ENCODE data around the gene FYCO1.
A peak's percentile ranks its signal among the peaks of the same experiment; 100 is the strongest.

Gene FYCO1

DNA sequence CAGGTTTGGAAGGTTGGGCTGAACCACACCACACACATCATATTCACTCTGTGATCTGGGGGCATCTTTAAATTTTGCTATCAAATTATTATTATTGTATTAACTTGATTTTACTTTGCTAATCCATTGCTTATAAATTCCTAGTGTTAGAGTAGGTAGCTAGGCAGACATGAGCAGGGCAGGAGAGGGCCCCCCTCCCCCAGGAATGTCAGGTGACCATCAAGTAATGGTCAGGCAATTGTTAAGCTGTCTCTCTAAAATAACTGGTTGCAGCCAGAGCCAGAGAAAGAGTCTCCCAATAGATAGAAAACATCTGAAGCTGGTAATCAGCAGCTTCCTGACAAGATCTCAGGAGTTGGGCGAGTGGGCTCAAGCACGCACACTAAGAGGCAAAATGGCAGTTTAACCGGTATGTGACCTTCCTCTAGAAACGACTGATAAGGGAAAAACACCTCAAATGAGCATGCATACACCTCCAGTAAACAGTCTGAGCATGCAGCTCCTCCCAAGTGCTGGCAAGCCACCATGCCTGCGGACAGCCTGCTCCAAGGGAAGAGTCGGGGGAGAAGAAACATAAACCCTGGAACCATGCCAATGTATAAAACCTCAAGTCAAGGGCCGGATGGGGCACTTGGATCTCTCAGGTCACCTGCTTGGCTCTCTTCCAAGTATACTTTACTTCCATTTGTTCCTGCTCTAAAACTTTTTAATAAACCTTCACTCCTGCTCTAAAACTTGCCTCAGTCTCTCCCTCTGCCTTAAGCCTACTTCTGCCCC is 55.4 kb downstream of the FYCO1 start:
- no peak for DNase-seq

DNA sequence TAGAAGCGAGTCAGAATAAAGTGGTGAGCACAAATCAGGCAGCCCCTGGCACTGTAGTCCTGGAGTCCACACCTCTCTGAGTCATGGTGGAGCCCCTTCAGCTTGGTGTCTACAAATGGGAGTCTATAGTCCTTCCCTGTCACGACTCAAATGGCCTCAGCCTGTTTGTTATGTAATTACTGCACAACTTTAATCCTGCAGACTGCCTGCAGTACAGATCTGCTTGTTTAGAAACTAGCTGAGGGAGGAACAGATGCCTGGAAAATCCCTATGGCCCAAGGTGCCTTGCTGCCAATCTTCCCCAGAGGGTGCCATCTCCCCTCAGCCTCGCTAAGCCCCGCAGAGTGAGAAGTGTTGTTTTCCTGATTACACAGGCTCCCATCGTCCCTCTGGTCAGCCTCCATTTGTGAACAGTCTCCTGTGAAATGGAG is 56.3 kb downstream of the FYCO1 start:
- DNase-seq = no peak

DNA sequence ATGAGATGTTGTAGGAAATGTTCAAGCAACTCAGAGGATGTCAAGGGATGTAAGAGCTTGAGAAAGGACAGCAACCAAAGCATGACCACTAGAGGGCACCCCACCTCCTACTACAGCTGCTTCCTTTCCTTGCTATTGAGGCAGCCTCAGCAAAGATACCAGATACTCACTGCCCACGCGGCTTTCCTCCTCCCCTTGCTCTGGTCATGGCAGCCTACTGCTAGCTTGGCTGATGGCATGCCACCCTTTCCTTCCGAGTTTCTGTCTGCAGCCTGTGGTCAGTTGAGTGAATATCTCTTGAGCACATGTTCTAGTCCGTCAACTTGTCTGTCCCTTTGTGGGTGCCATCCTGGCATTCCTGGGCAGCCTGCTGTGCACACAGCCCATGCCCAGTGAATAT is 56.8 kb downstream of the FYCO1 start:
- DNase-seq = peak; percentile 92

DNA sequence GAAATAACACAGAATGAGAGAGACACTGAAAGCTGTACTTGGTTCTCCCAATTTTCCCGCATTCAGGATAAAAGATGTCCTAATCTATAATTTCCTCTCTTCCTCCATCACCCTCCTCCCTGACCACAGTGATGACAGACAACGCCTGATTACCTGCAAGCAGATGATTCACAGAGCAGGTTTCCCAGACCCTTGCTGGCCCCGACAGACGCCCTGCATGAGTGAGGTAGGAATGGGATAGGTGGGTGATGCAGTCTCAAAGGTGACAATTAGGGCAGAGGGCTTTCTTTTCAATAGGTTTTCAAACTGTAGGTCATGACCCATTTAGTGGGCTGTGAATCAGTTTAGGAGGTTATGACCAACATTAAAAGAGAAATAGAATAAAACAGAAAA is 57.6 kb downstream of the FYCO1 start:
- DNase-seq = no peak

DNA sequence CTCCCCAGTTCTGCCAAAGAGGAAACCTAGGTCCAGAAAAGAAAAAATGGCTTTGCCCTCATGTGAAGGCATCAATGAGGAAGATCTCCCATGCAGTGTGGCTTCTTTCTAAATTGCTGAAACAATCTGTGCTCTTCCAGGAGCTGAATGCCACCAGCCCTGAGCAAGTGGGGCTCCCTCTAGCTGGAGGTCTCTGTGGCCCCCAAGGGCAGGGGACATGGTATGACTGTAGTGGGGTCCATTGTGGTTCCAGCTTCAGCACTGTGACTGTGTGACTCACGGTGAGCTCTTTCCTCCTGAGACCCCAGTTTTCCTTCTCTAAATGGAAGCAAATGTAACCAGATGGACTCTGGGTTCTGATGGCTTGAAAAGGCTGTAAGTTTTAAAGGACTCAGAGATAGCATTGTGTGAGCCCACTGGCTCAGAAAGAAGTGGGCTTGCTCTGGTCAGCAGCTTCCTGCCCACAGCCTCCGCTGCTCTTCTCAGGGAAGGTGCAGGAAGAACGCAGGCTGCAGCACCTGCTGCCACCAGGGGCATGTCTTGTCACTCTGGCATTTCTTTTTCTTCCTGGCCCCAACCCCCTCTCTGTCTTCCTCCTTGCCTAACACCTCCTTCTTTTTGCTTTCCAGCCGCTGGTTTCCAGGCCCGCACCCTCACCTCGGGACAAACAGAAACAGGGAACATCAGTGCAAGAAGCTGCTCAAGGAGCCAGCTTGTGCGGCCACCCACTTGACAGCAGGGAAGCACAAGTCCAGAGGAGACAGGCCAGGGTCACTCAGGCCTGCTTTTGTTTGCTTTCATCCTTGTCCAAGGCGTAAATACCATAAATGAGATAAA is 58.2 kb downstream of the FYCO1 start:
- DNase-seq = no peak

DNA sequence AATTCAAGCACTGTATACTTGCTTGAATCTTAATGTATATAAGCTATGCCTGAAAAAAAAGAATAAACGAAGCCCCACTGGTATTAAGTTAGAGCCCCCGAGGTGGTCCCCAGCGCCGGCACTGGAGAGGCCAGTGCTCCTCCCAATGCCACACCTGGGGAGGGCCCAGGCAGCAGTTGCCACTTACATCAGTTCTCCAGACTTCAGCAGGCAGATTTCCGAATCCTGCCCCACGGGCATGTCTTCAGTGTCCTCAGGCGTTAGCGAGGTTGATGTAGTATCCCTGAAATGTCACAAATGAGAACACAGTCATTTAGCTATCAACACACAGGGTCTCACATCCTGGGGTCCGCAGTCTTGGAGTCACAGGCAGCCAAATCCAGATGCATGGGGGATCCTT is 59.4 kb downstream of the FYCO1 start:
- no peak for DNase-seq

DNA sequence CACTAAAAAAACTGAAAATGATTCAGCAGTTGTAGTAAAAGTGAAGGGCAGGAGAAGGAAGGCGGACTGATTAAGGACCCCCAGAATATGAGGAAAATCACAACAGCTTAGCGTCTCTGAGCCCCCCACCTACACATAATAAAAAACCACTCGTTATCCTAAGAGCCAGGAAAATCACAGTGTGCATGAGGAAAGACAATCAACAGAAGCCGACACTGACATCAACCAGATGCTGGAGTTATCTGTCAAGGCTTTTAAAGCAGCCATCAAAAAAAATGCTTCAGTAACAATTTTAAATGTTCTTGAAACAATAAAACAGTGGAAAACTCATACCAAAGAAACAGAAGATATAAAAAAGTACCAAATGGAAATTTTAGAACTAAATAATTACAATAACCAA is 62.0 kb downstream of the FYCO1 start:
- no peak for DNase-seq

DNA sequence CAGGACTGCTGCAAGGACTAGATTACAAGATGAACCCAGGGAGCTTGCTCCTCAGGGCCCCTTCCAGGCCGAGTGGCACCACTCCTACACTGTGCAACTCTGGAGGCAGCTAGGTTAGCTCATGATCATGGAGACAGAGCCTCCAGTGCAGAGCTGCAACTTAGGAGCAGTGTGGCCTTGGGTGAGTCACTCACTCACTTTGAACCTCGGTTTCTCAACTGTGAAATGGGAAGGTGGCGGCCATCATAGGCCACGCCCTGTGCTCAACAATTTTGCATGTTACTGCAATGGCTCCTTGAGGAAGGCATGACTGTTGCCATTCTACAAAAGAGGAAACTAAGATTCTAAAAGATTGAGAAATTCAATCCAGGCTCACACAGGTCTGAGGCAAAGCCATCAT is 63.5 kb downstream of the FYCO1 start:
- DNase-seq = no peak

DNA sequence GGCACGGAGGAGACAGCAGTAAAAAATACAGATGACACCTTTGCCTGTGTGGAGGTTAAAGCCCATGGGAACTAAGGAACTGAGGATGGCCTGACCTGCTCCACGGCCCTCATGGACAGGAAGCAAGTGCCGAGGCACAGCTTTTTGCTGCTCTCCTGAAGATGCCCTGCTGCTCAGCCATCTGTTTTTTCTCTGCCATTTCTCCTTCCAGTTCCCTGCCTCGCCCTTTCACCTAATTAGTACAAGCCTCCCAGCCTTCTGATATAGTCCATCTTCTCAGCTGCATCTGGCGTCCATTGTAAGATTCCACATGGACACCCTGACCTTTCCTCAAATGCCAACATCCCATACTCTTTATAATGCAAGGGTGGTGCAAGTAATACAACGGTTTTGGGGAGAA is 64.1 kb downstream of the FYCO1 start:
- no peak for DNase-seq

DNA sequence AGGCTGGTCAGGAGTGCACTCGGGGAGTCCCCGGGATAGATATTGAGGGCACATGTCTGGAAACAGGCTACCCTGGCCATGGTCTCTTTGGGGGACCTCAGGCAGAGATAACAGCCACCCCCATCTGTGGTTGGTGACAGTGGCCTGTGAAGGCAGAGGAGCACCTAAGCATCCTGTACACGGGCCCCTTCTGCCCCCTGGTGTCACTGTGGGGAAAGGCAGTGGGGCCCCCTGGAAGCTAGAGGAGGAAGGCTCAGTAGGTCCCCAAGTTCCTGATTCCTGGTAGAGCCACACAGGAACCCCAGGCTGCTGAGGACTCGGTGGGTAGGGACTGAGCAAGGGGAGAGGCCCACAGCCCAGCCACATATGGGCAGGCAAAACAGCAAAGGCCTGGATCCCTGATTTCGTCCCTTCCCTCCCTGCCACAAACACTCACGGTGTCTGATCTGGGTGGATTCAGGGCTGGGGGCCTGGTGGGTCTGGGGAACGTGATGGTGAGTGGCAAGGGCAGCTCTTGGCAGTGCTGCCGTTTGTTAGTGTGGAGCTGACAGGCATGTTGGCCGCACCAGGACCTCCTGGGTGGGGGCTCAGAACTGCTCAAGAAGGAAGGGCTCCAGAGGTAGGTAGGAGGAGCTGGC is 66.5 kb downstream of the FYCO1 start:
- peak; percentile 82 for DNase-seq

DNA sequence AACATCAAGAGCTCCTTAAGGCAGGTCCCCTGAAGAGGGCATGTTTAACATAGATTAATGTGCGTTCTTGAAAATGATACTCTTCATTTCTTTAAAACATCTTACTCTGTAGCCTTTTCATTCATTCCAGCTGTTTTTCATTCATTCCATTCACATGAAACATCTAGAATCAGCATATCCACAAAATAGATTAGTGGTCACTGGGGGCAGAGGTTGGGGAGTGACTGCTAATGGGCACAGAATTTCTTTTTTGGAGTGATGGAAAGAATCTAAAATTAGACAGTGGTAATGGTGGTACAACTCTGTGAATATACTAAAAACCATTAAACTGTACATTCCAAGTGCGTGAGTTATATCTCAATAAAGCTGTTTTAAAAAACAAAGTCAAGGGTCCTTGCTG is 67.7 kb downstream of the FYCO1 start:
- no peak for DNase-seq

DNA sequence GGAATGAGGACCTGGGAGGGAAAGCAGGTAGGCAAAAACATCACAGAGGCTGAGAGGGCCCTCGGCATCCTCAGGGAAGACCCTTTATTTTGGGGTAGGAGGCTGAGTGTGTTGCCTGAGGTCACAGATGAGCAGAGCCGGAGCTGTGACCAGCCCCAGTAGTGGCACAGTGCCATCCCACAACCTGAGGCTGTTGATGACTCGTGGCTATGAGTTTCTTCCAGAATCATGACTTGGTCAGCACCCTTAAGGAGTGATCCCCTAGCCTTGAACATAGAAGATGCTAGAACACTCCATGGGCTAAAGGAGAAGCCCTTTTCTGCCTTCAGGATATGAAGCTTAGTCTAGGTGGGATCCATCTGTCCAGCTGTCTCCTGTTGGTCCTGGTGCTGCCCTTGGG is 71.9 kb downstream of the FYCO1 start:
- no peak for DNase-seq

DNA sequence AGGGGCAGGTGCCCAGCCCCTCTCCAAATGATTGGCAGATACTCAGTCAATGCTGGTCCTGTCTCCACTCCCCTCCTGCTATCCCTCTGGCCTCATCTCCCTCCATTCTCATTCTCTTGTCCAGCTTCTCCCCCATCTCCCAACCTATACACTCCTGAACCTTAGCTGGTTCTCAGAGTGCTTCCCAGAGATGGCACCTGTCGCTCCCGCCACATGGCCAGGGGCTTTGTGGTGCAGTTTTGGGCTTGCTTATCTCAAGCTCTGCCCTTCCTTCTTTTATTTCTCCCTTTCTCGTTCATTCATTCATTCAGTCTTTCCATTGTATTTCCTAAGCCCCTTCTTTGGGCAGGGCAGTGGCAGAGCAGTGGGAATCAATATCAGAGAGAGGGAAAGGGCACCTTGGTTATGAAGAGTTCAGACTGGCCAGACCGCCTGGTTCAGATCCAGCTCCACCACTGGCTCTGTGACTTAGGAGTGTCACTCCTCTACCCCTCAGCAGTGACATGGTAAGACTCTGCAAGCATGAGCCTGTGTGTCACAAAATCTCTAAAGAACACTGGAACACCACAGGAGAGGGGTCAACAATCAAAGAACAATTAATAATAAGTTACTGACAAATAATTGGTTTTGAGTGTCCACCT is 72.6 kb downstream of the FYCO1 start:
- no peak for DNase-seq

DNA sequence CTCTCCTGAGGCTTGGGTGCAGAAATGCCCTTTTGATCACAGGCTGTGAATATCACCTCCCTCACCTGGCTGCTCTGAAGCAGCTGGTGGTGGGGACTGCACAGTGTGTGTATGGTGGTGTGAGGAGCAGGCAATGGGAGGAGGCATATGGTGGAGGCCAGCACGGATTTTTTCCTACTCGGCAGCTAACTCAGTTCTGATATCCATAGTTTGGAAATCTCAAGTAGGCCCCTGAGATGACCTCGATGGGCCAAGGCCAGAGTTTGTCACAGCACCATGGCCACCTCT is 73.6 kb downstream of the FYCO1 start:
- no peak for DNase-seq

DNA sequence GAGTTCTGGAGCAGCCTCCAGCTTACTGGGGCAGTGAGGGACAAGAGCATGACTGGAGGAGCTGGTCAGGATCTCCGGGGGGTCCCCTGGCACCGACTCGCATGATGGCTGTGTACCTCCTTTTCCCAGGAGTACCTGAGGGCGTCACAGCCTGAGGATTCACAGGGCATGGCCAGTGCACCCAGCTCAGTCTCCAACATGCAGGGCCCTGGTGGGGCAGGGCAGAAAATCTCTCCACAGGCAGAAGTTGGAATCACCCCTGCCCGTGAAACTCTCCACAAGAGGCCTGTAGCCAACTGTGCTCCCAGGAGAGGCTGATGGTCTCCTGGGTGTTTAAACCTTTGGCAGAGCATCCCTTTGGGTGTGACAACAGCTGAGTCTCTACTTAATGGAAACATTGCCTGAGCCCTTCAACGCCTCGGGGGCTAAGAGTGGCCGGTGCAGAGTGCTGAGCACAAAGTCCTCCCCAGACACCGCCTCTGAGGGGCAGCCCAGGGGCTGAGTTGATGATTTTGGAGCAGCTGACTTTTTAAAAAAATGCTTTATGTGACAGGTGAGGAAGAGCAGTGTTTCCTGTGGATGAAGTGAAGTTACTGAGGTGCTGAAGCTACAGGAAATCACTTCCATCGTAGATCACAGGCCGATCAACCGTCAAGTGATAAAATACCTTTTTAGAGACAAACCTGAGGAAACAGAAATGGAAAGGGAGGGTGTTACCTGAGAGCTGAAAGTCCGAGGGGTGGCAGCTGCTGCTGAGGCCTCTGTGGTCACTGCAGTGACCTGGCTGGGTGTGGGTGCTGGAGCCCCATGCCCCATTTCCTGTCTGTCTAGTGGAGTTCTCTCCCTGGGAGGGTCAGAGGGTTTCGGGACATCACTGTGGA is 74.2 kb downstream of the FYCO1 start:
- DNase-seq = no peak

DNA sequence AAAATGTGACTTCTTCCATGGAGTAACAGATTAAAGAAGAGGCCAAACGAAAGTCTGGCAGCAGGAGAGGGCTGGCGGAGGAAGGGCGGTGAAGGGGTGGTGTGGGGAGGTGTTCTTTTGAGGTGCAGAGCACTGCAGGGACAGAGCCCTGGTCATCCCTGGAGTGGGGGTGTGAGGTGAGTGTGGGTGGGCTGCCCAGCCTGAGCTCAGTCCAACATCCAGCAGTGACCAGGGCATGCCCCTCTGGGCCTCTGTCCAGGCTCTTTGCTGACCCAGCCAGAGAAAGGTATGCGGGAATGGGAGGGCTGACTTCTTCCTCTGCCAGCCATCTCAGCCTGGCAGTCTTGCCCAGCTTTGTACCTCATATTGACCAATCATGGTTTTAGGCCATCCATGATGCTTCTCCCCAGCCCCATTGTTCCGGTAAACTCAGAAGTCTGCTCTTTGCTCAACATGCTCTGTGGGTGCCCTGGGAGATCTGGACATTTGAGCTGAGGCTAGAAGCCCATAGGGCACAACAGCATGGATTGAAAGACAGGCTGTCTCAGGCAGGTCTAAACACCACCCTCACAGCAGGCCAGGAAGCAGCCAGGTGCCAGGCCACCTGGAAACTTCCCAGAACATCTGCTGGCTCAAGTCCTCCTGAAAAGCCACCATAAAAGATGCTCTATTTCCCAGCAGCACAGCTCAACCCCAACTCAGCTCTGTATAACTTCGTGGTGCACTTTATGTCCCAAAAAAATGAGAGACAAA is 78.3 kb downstream of the FYCO1 start:
- DNase-seq = no peak

DNA sequence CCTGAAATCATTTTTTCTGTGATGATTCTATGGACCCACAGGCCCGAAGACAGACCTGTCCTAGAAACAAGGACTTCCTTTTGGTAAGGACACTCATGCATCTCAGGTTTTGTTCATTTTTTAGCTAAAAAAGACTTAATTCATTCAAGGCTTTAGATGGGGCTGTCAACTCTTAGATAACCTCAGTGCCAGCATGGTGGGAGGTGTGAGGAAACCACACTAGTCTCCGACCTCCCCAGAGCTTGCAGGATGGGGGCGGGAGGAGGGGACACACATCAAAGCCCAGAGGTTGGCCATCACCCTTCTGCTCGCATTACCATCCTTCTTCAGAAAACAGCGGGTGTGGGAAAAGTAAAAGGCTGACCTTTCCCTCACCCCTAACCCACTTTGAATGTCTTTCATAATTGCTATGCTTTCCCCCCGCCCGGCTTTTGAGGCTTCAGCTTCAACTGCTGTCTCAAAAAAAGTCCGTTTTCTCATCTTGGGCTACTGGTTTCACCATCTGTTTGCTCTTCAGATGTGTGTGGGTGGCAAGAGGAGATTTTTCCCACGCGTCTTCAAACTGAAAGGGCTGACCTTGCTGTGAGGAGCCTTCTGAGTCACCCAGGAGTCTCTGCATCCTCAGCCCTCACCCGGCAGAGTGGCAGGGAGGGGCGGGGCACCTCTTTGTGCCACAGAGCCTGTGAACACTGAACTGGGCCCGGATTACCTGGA is 79.9 kb downstream of the FYCO1 start:
- DNase-seq = peak; percentile 88

DNA sequence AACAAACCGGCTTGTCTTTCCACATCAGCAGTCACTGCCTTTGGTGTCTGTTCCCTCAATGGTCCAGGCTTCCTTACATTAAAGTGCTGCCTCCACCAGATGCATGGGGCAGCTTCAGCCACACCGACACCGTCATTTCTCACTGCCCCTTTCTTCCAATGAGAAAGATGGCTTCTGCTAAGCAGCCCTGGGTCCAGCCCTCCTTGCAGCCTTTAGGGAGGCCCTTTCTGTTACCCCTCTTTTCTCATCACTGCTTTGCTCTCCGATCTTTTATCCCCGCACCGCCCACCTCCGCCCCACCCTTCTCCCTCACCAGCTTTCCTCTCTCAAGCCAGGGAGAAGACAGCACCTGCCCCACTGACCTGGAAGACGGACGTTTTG is 80.6 kb downstream of the FYCO1 start:
- no peak for DNase-seq

DNA sequence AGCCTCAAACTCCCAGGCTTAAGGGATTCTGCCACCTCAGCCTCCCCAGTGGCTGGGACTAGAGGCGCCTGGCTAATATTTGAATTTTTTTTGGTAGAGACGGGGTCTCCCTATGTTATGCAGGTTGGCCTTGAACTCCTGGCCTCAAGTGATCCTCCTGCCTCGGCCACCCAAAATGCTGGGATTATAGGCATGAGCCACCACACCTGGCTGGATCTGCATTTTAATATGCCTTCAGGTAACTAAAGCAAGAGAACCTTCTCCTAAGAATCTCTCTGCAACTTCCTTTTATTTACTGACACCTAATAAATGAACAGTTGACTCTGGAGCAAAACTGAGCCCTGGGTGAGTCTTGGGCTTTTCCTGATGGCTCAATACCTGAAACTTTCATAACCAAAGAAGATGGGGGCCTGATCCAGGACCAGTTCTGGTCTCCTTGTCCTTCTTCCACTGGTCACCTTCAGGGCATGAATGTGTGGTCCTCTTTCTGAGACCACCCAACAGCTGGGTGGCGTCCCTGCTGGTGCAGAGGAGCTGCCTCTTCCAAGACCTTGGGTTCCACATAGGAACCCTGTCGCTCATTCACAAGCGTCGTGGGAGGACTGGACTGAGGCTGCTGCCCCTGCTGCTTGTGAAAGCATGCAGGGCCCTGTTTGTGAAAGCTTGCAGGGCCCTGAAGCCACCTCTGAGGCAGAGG is 81.1 kb downstream of the FYCO1 start:
- DNase-seq = no peak

DNA sequence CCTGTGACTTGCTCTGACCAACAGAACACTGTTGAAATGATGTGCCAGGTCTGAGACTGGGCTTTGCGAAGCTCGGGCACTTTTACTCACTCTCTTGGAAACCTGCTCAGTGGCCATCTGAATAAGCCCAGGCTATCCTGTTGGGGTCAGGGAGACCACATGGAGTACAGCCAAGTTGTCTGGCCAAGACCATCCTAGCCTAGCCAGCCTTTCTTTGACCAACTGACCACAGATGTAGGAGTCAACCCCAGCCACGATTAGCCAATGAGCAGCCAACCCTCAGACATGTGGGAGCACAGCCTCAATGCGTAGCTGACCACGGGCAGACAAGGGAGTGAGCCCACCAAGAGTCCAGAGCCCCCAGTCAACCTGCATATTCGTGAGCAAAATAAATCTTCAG is 83.2 kb downstream of the FYCO1 start:
- no peak for DNase-seq
